HG03103 (cell line): Measurements from ENCODE around the gene ZMIZ1.

Source experiments
- ATAC-seq: cut with Tn5 transposase; IDR thresholded peaks from one replicate; pipeline ENCODE4 v1.9.1; 2021; ENCODE audit warnings: low read depth; ENCODE audit not compliant: unreplicated experiment

Gene ZMIZ1

GRCh38 chr10:79310200-79310865 is 241.6 kb downstream of the ZMIZ1 start:
- ATAC-seq: no peak

GRCh38 chr10:79310911-79311573 is 242.3 kb downstream of the ZMIZ1 start:
- ATAC-seq: no peak

- no peak for ATAC-seq
Measured at GRCh38 chr10:79311581-79312407, 243.0 kb downstream of the ZMIZ1 start.

GRCh38 chr10:79312601-79313187 is 243.9 kb downstream of the ZMIZ1 start:
- no peak for ATAC-seq

- no peak for ATAC-seq
Measured at GRCh38 chr10:79313320-79313719, 244.6 kb downstream of the ZMIZ1 start.

- ATAC-seq: no peak
Measured at GRCh38 chr10:79313911-79314439, 245.2 kb downstream of the ZMIZ1 start.

- no peak for ATAC-seq
Measured at GRCh38 chr10:79314761-79315601, 246.2 kb downstream of the ZMIZ1 start.

- no peak for ATAC-seq
Measured at GRCh38 chr10:79315602-79315920, 246.8 kb downstream of the ZMIZ1 start.

- peak; percentile 55 for ATAC-seq
Measured at GRCh38 chr10:79316671-79317431, 248.1 kb downstream of the ZMIZ1 start.

GRCh38 chr10:79318369-79318768 is 249.6 kb downstream of the ZMIZ1 start:
- ATAC-seq: no peak

GRCh38 chr10:79319115-79319771 is 250.5 kb downstream of the ZMIZ1 start:
- ATAC-seq: no peak

GRCh38 chr10:79320316-79320715 is 251.6 kb downstream of the ZMIZ1 start:
- ATAC-seq: no peak

GRCh38 chr10:79320820-79321493 is 252.2 kb downstream of the ZMIZ1 start:
- no peak for ATAC-seq

GRCh38 chr10:79321494-79321882 is 252.7 kb downstream of the ZMIZ1 start:
- ATAC-seq: no peak

GRCh38 chr10:79321951-79322350 is 253.2 kb downstream of the ZMIZ1 start:
- ATAC-seq: no peak

- ATAC-seq: peak; percentile 55
Measured at GRCh38 chr10:79322616-79323543, 254.1 kb downstream of the ZMIZ1 start.

- no peak for ATAC-seq
Measured at GRCh38 chr10:79323602-79324001, 254.8 kb downstream of the ZMIZ1 start.
